ENCODE measurements around the gene SLC2A13.

GRCh38 chr12:39875721-39876120 lies 230.2 kb downstream of the SLC2A13 start:
- TF ChIP-seq CTCF (IDR thresholded peaks at IDR 0.05) (no peak), POLR2A (IDR thresholded peaks at IDR 0.05) (no peak), EP300 (IDR thresholded peaks at IDR 0.05) (no peak)

Data from tibial nerve (tissue), 4 donors.